GM19099 (cell line): ENCODE results near the gene BIN1.

ENCODE experiments used
- POLR2A ChIP-seq: IDR thresholded peaks from 3 replicates; pipeline ENCODE4 v1.6.1; 2011; ENCODE audit warnings: low read depth; ENCODE audit not compliant: insufficient read length; ENCODE audit errors: extremely low read depth

Gene BIN1

GRCh38 chr2:127139766-127140165 is 32.8 kb upstream of the BIN1 start:
- TF ChIP-seq POLR2A: no peak

DNA sequence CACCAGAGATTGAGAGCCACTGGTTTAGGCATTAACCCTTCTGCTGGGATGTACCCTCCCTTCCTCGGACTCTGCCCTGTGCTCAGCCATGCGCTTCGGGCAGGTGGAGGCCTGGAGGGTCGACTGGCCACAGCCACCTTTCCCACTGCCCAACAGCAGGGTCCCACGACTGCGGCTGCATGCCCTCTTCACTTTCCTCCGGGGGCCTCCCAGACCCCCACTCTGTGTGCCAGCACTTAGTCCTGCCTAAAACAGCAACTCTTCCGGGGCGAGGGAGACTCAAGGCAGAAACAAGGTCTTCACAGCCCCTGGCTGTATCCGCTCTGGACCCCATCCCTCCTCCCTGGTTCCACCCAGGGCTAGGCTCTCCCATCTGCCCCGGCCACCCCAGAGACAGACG is 31.3 kb upstream of the BIN1 start:
- no peak for TF ChIP-seq POLR2A

DNA sequence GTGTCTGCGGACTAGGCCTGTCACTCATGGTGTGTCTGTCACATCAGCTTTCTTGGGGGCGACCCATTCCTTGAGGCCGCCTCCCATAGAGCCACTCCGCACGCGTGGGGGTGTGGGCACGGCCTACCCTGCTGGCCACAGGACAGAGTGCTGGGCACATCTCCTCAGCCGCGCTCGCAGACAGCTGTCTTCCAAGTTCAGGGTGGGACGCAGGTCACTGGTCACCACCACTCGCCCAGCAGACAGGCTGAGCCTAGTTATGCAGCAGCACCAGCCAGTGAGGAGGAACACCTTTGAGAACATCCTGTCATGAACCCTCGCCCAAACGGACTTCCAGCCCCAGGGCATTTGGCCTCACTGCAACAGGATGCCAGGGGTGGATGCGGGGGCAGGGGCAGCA is 30.8 kb upstream of the BIN1 start:
- TF ChIP-seq POLR2A: no peak

DNA sequence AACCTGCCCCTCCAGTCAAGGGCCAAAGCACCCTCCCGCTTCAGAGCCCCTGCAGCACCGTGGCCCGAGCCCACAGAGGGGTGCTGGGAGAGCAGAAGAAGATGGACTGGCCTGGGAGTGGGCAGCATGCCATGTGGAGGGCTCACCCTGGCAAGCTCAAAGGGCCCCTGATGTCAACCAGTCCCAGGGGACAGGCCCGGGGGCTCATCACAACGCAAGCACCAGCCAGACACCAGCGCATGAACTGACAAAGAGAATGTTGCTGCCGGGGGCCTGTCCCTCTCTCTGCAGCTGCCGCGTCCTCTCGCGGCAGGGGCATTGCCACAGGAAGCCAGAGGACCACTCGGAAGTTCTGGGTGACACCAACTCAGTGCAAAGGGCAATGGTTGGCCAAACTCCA is 30.3 kb upstream of the BIN1 start:
- no peak for TF ChIP-seq POLR2A

- no peak for TF ChIP-seq POLR2A
Measured at GRCh38 chr2:127134833-127135830, 28.2 kb upstream of the BIN1 start.

DNA sequence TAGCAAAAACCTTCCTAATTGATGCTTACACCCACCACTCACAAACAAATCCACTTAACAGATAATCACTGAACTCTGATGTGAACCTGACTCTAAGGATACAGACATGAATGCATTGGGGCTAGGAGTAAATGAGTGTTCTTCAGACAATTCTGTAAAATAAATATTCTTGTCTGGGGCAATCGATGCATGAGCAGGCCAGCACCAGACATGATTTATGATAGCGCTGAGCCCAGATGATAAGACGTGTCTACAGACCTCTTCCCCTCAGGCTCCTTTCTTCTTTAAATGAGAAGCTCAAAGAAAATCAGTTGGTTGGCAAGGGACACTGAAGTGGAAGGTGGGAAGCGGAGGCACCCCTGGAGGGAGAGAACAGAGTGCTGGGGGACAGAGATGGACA is 27.3 kb upstream of the BIN1 start:
- TF ChIP-seq POLR2A: no peak

GRCh38 chr2:127133793-127134192 is 26.8 kb upstream of the BIN1 start:
- no peak for TF ChIP-seq POLR2A

- no peak for TF ChIP-seq POLR2A
Measured at GRCh38 chr2:127130421-127130820, 23.5 kb upstream of the BIN1 start.

GRCh38 chr2:127129937-127130336 is 23.0 kb upstream of the BIN1 start:
- TF ChIP-seq POLR2A: no peak

DNA sequence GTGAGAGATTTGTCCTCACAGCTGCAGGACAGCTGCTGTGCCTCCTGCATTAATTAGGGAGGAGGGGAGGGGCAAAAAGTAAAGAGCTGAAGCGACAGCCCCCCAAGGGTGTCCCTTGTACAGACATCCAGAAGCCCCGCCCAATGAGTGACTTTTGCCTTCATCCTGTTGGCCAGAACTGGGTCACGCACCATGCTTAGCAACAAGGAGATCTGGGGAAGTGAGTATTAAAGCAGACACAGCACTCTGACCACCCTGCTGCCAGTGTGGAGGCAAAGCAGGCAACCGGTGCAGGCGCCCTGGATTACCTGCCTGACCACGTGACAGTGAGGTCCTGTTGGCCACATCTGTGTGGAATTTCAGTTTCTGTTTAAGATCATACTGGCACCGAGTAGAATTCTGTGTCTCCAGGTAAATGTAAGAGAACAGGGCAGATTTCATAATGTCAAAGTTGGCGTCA is 21.5 kb upstream of the BIN1 start:
- TF ChIP-seq POLR2A: peak; percentile 41

- TF ChIP-seq POLR2A: no peak
Measured at GRCh38 chr2:127125821-127126220, 18.9 kb upstream of the BIN1 start.

DNA sequence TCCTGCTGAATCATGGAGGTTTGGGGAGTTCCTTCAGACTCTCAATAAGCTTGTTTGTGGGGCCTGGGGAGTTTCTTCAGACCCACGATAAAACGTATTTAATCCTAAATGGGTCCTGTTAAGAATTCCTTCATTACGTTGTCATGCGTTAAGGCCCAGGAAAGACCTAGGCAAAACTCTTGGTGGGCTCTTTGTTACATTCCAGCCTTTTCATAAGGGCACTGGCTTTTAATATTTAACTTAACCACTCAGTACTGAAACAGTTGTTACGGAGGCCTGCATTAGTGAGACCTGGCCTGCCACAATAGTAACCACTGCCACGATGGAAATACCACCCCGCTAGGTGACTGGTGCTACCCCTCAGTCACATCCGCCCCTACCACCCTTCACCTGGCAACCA is 17.5 kb upstream of the BIN1 start:
- TF ChIP-seq POLR2A: no peak

DNA sequence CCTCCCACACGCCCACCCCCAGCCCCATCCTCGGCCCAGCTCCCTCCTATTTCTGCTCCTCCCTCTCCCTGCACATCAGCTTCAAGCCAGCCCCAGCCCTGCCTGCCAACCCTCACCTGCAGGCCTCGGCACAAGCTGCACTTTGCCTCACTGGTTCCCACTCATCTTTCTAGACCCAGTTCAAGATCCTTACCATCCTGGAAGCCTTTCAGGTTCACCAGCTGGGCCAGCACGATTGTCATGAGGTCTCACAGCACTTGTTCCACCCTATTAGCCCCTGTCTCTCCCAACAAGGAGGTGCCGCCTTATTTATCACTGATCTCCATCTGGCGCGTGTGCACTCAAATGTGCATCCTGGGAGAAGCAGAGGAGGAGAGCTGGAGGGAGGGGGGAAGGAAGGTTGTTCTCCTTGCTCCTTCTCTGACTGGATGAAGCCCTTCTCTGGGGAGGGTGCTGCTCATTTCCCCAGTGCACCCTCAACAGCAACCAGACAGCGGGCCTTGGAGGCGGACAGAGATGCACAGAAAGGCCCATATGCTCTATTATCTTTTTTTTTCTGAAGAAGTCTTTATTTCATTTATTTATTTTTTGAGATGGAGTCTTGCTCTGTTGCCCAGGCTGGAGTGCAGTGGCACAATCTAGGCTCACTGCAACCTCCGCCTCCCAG is 15.5 kb upstream of the BIN1 start:
- TF ChIP-seq POLR2A: no peak

- no peak for TF ChIP-seq POLR2A
Measured at GRCh38 chr2:127121776-127122176, 14.8 kb upstream of the BIN1 start.

GRCh38 chr2:127121353-127121752 is 14.4 kb upstream of the BIN1 start:
- TF ChIP-seq POLR2A: no peak

DNA sequence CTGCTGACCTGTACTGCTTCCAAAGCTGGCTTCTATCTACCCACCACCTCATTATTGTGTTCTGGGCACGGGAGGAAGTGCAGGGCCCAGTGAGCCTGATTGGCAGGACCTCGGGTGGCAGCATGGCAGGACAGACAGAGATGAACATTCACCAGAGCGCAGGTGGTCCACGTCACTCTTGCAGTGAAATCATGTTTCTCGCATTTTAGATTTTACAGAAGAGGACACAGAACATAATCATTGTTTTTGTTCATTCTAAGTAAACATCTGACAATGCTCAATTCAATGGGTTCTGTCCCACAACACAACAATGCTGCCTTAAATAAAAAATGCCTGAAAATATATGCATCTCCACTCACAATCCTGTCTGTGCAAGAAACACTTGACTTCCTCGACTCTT is 11.5 kb upstream of the BIN1 start:
- no peak for TF ChIP-seq POLR2A
